K562 (cell line): ENCODE data around the gene MPHOSPH10. TPM values are rescaled to one million over a fixed set of nuclear protein-coding genes. Genes with fewer than 3 reads are reported as not detected.
A peak's percentile ranks its signal among the peaks of the same experiment; 100 is the strongest.

Source experiments
- ATAC-seq: fragments of 200-7000 bp; cut with Tn5 transposase; 3 replicates; pipeline ENCODE4 v1.9.1; 2020; ENCODE audit warnings: moderate library complexity
- BruUV-seq: library from RNA; stranded (reverse); fragments of 400-500 nt; replicated peaks from 2 replicates; lab custom pipeline; 2021; lab: Mats Ljungman, UMichigan
- CTCF ChIA-PET: fragments of 300-600 bp; formaldehyde crosslinking; extraction: SDS; loops from one replicate; lab custom pipeline; 2021; ENCODE audit warnings: low intra/inter-chr PET ratio; lab: Yijun Ruan, JAX
- POLR2A ChIA-PET: fragments of 300-600, 350-650 bp; sonication (Branson Sonifier 250); formaldehyde crosslinking; extraction: SDS; loops from one replicate; lab custom pipeline; 2021; ENCODE audit warnings: antibody characterized with exemption, inconsistent platforms; lab: Yijun Ruan, JAX
- DNase-seq, 4 experiments: peaks; one replicate each; pipeline versions ENCODE4 v3.0.0 to v3.0.0-alpha.2; 2011 to 2018; ENCODE audit warnings: low spot score in 3 of 4, mixed read lengths in 3 of 4; ENCODE audit errors: extremely low read depth in 1 of 4
- FAIRE-seq: peaks from 2 replicates; lab custom pipeline; 2011; peaks lifted over from hg19 to GRCh38; lab: Jason Lieb, UNC
- H2AFZ ChIP-seq: 2 replicates; pipeline ENCODE4 v1.6.0; 2011; ENCODE audit warnings: low read depth, low read length, control low read depth, inconsistent platforms
- H3K27ac ChIP-seq: fragments of 200-600 bp; 3 replicates; pipeline ENCODE4 v1.8.0; 2011; ENCODE audit warnings: low read depth, mild to moderate bottlenecking, control low read depth, inconsistent platforms, low read length, moderate library complexity, mixed read lengths; ENCODE audit errors: extremely low read depth
- H3K27me3 ChIP-seq, 2 experiments: fragments of 300-600 bp in 1 of 2; 2 replicates in 1 of 2; 3 replicates in 1 of 2; pipeline versions ENCODE4 v1.6.0 to v1.8.0; 2011; ENCODE audit warnings: inconsistent platforms in 2 of 2, low read length in 2 of 2, mild to moderate bottlenecking in 1 of 2, mixed read lengths in 1 of 2, moderate library complexity in 1 of 2; ENCODE audit not compliant: control insufficient read depth in 2 of 2, insufficient read depth in 2 of 2
- H3K36me3 ChIP-seq: fragments of 300-600 bp; 3 replicates; pipeline ENCODE4 v1.8.0; 2011; ENCODE audit warnings: mild to moderate bottlenecking, low read length, inconsistent platforms; ENCODE audit not compliant: control insufficient read depth, insufficient read depth
- H3K4me1 ChIP-seq, 2 experiments: fragments of 200-600 bp in 1 of 2; replicated peaks in 1 of 2; 2 replicates in 1 of 2; 3 replicates in 1 of 2; pipeline versions ENCODE4 v1.5.1 to v1.8.0; 2011; ENCODE audit warnings: inconsistent platforms in 2 of 2, low read length in 2 of 2, mild to moderate bottlenecking in 1 of 2, mixed read lengths in 1 of 2, moderate library complexity in 1 of 2; ENCODE audit not compliant: control insufficient read depth in 2 of 2, insufficient read depth in 2 of 2
- H3K4me2 ChIP-seq: 2 replicates; pipeline ENCODE4 v1.6.1; 2011; ENCODE audit warnings: low read length, control low read depth, inconsistent platforms, mixed read lengths; ENCODE audit not compliant: insufficient read depth
- H3K4me3 ChIP-seq: fragments of 200-600 bp; sonication (generic), shearing (Covaris generic); 2 replicates; pipeline ENCODE4 v1.5.1; 2016; ENCODE audit warnings: control low read depth, inconsistent platforms
- H3K79me2 ChIP-seq: fragments of 200-600 bp; 3 replicates; pipeline ENCODE4 v1.8.0; 2011; ENCODE audit warnings: low read length, inconsistent platforms; ENCODE audit not compliant: control insufficient read depth, insufficient read depth
- H3K9ac ChIP-seq, 2 experiments: 2 replicates each; pipeline versions ENCODE4 v1.6.0 to v1.6.1; 2011; ENCODE audit warnings: low read depth in 2 of 2, low read length in 2 of 2, control low read depth in 1 of 2, inconsistent platforms in 1 of 2, mild to moderate bottlenecking in 1 of 2, mixed read lengths in 1 of 2; ENCODE audit not compliant: insufficient read depth in 1 of 2
- H3K9me1 ChIP-seq: one replicate; pipeline ENCODE4 v1.6.0; 2011; ENCODE audit warnings: inconsistent platforms, mild to moderate bottlenecking, low read length, moderate library complexity; ENCODE audit not compliant: control insufficient read depth, insufficient read depth
- H3K9me3 ChIP-seq: replicated peaks from 2 replicates; pipeline ENCODE4 v1.5.1; 2011; ENCODE audit warnings: low read depth, low read length, inconsistent platforms; ENCODE audit not compliant: control insufficient read depth, insufficient read depth
- H4K20me1 ChIP-seq: replicated peaks from 2 replicates; pipeline ENCODE4 v1.6.1; 2011; ENCODE audit warnings: low read length, inconsistent platforms, mixed read lengths; ENCODE audit not compliant: control insufficient read depth, insufficient read depth
- ARID1B ChIP-seq: fragments of 450-650 bp; IDR thresholded peaks from 2 replicates; pipeline ENCODE4 v1.6.1; 2016; ENCODE audit warnings: antibody characterized with exemption, mild to moderate bottlenecking, inconsistent platforms
- ATF1 ChIP-seq, 2 experiments: fragments of 450-650 bp in 1 of 2; IDR thresholded peaks; 2 replicates each; pipeline ENCODE4 v1.6.1; 2016; ENCODE audit warnings: missing compliant biosample characterization in 1 of 2, missing genetic modification characterization in 1 of 2
- C11orf30 ChIP-seq: fragments of 450-650 bp; IDR thresholded peaks from 2 replicates; pipeline ENCODE4 v1.6.1; 2016; ENCODE audit warnings: low read depth, mild to moderate bottlenecking
- CTCF ChIP-seq, 3 experiments: IDR thresholded peaks in 2 of 3; conservative IDR thresholded peaks in 1 of 3; 2 replicates each; pipeline ENCODE4 v1.5.1; 2011 to 2012; ENCODE audit warnings: low read length in 3 of 3, mild to moderate bottlenecking in 3 of 3, control low read depth in 2 of 3, improper control_type of control experiment in 1 of 3, inconsistent platforms in 1 of 3, low read depth in 1 of 3, mixed read lengths in 1 of 3, moderate library complexity in 1 of 3; ENCODE audit not compliant: insufficient read depth in 2 of 3
- EHMT2 ChIP-seq: fragments of 450-650 bp; IDR thresholded peaks from 2 replicates; pipeline ENCODE4 v1.6.1; 2018; ENCODE audit warnings: antibody characterized with exemption
- FOXK2 ChIP-seq, 2 experiments: fragments of 450-650 bp; IDR thresholded peaks in 1 of 2; conservative IDR thresholded peaks in 1 of 2; 2 replicates each; pipeline ENCODE4 v1.6.1; 2016; ENCODE audit warnings: low read depth in 2 of 2, mild to moderate bottlenecking in 1 of 2
- HSF4 ChIP-seq: fragments of 250-450 bp; sonication (Bioruptor Pico); IDR thresholded peaks from 2 replicates; pipeline ENCODE4 v2.1.2; 2022; ENCODE audit warnings: mild to moderate bottlenecking, moderate library complexity, borderline replicate concordance
- MAZ ChIP-seq, 2 experiments: fragments of 450-650 bp in 1 of 2; sonication (generic) in 1 of 2; formaldehyde crosslinking; IDR thresholded peaks in 1 of 2; conservative IDR thresholded peaks in 1 of 2; 2 replicates each; pipeline versions ENCODE4 v1.4.0 to v1.5.0; 2020; ENCODE audit warnings: mild to moderate bottlenecking in 1 of 2, missing genetic modification reagents in 1 of 2
- MEIS2 ChIP-seq: fragments of 450-650 bp; IDR thresholded peaks from 2 replicates; pipeline ENCODE4 v1.6.1; 2014; ENCODE audit warnings: mild to moderate bottlenecking; ENCODE audit not compliant: partially characterized antibody
- RAD21 ChIP-seq, 2 experiments: fragments of 250-450 bp in 1 of 2; fragments of 450-650 bp in 1 of 2; sonication (Bioruptor Pico) in 1 of 2; formaldehyde crosslinking in 1 of 2; IDR thresholded peaks in 1 of 2; conservative IDR thresholded peaks in 1 of 2; 2 replicates each; pipeline versions ENCODE4 v1.4.0 to v1.8.0; 2020 to 2022; ENCODE audit warnings: mild to moderate bottlenecking in 2 of 2, moderate library complexity in 1 of 2
- RCOR1 ChIP-seq, 2 experiments: IDR thresholded peaks; 2 replicates each; pipeline ENCODE4 v1.6.1; 2012; ENCODE audit warnings: low read depth in 2 of 2, low read length in 2 of 2, borderline replicate concordance in 1 of 2, improper control_type of control experiment in 1 of 2
- SMC3 ChIP-seq: conservative IDR thresholded peaks from 2 replicates; pipeline ENCODE4 v1.6.1; 2011; ENCODE audit warnings: low read depth, low read length, improper control_type of control experiment; ENCODE audit not compliant: insufficient read depth
- TCF15 ChIP-seq: fragments of 250-450 bp; sonication (Bioruptor Pico); IDR thresholded peaks from 2 replicates; pipeline ENCODE4 v1.8.0; 2022; ENCODE audit warnings: moderate library complexity, mild to moderate bottlenecking, inconsistent platforms
- YY1 ChIP-seq, 3 experiments: IDR thresholded peaks; 2 replicates each; pipeline ENCODE4 v1.6.1; 2011; ENCODE audit warnings: low read length in 2 of 3, mild to moderate bottlenecking in 2 of 3, moderate library complexity in 2 of 3, borderline replicate concordance in 1 of 3, control low read depth in 1 of 3, low read depth in 1 of 3; ENCODE audit not compliant: insufficient read depth in 3 of 3, insufficient replicate concordance in 2 of 3, control insufficient read depth in 1 of 3, insufficient read length in 1 of 3; ENCODE audit errors: extremely low read depth in 1 of 3
- ZNF41 ChIP-seq: fragments of 250-450 bp; sonication (Bioruptor Pico); conservative IDR thresholded peaks from 2 replicates; pipeline ENCODE4 v1.4.0; 2020; ENCODE audit warnings: mild to moderate bottlenecking
- WGBS: fragments of 100-300 bp; shearing (Covaris generic); methylation state at CpG from one replicate; pipeline ENCODE4 v1.1.6; 2016; ENCODE audit warnings: low coverage, mixed read lengths; ENCODE audit not compliant: insufficient coverage; ENCODE audit errors: missing lambda C conversion rate; 5-methylcytosine and 5-hydroxymethylcytosine counted together
- in situ Hi-C: fragments of 300-500 bp; cut with MboI; formaldehyde crosslinking; loops from 4 replicates; pipeline ENCODE4 v1.15.0; 2018; ENCODE audit warnings: inconsistent platforms, mixed read lengths
- intact Hi-C: fragments of 100-400 bp; cut with micrococcal nuclease; formaldehyde crosslinking; loops from 2 replicates; pipeline ENCODE4 v1.14.2; 2022
- polyA plus RNA-seq, 8 experiments: library from polyadenylated mRNA; depleted of rRNA in 4 of 8; stranded (reverse) in 5 of 8; unstranded in 3 of 8; fragments of >200 nt; fragmentation: Nextera tagmentation in 2 of 8; fragmentation: Illumina TruSeq in 1 of 8; extraction: Ambion mirVana in 2 of 8; extraction: Trizol in 1 of 8; gene quantifications; 2 replicates each; pipeline versions ENCODE4 v1.2.1 to v1.2.3, GENCODE V29; 2011 to 2014; ENCODE audit warnings: inconsistent platforms in 1 of 8, missing spikeins in 1 of 8
- total RNA-seq, 7 experiments: library from RNA; depleted of rRNA in 6 of 7; stranded (reverse); fragments of >200 nt in 6 of 7; fragmentation: Illumina TruSeq in 2 of 7; extraction: Trizol in 2 of 7; gene quantifications; 2 replicates each; pipeline versions ENCODE4 v1.2.1 to v1.2.3, GENCODE V29; 2011 to 2021; ENCODE audit warnings: low replicate concordance in 1 of 7

Gene MPHOSPH10
- total and polyA plus RNA-seq, 9 of the 15 experiments (the other 6 are each of a cell fraction or from before 2014, with no cell fraction given): 36.8 to 83.7 (median 58.5) TPM

GRCh38 chr2:71100195-71100964, 30.1 kb upstream of the MPHOSPH10 start:
- 0% methylated on average over 3 of the region's 3 CpGs for WGBS
- ATAC-seq (peak; percentile 95), FAIRE-seq (peak; percentile 94), DNase-seq (peak; percentile 79 to 85 (median 84))
- no peak overlapping the region for H3K4me2 ChIP-seq
- H3K9me1 ChIP-seq: no peaks in the 10 kb centered on the region
- no peaks in the 10 kb centered on the region for H3K79me2 ChIP-seq
- no peaks in the 10 kb centered on the region for H3K27me3 ChIP-seq
- no peaks in the 10 kb centered on the region for H3K4me1 ChIP-seq
- POLR2A ChIA-PET: interaction anchor here (0.6 to 2.4 kb wide), 10 partner anchors 10 to 277 kb away, joined by 3 to 10 read pairs (median 3); partner anchors contain the start of genes MPHOSPH10 and NAGK
- CTCF ChIA-PET: interaction anchor here (0.6 to 1.7 kb wide), 3 partner anchors 90 to 291 kb away, joined by 3 read pairs; no protein-coding TSS in a partner anchor
- H3K9me3 ChIP-seq: no peaks in the 10 kb centered on the region
- no peaks in the 10 kb centered on the region for H4K20me1 ChIP-seq
- intact Hi-C loops: loop anchor here (1.0 kb wide), 1 partner anchor 55 kb away; no protein-coding TSS in a partner anchor
- in situ Hi-C loops: no loop called here
- BruUV-seq: no TSS peak
- no peak overlapping the region for H3K9ac ChIP-seq
- no peaks in the 10 kb centered on the region for H3K36me3 ChIP-seq
- peak overlapping the region; percentile 98 for H2AFZ ChIP-seq
- no peak overlapping the region for H3K4me3 ChIP-seq
- H3K27ac ChIP-seq: no peak overlapping the region
- no peak for TF ChIP-seq HSF4 (CRISPR knock-in tag)
- TF ChIP-seq FOXK2 (conservative IDR thresholded peaks at IDR 0.05 in 1 of 2, IDR thresholded peaks at IDR 0.05 in 1 of 2; ENCODE audit: low read depth in 2 of 2): peak; percentile 60 to 74; a peak in 3 of 4 replicates
- peak; percentile 35; the same call in 1 of the 2 replicates for TF ChIP-seq SMC3
- TF ChIP-seq CTCF (IDR thresholded peaks at IDR 0.05 in 2 of 3, conservative IDR thresholded peaks at IDR 0.05 in 1 of 3; ENCODE audit: insufficient read depth in 2 of 3, low read depth in 1 of 3, low read length in 3 of 3): peak; percentile 73 to 88 (median 82); a peak in 5 of 6 replicates
- no peak for TF ChIP-seq ZNF41
- TF ChIP-seq MEIS2: no peak
- no peak for TF ChIP-seq ARID1B
- peak in 1 of 2 experiments; percentile 10; a peak in 1 of 4 replicates for TF ChIP-seq RCOR1 (IDR thresholded peaks at IDR 0.05; ENCODE audit: borderline replicate concordance in 1 of 2, low read depth in 2 of 2, low read length in 2 of 2)
- no peak for TF ChIP-seq ATF1 (CRISPR knock-in tag; IDR thresholded peaks at IDR 0.05)
- TF ChIP-seq ATF1 (tag; IDR thresholded peaks at IDR 0.05): 0 out of 2 replicates have a peak, but pooled peaks have one; percentile 16
- TF ChIP-seq EHMT2: 0 out of 2 replicates have a peak, but pooled peaks have one; percentile 42
- no peak for TF ChIP-seq TCF15 (CRISPR knock-in tag)
- TF ChIP-seq RAD21 (CRISPR knock-in tag; conservative IDR thresholded peaks at IDR 0.05 in 1 of 2, IDR thresholded peaks at IDR 0.05 in 1 of 2): peak; percentile 36 to 72; a peak in 3 of 4 replicates
- TF ChIP-seq MAZ (CRISPR knock-in tag; conservative IDR thresholded peaks at IDR 0.05 in 1 of 2, IDR thresholded peaks at IDR 0.05 in 1 of 2): peak in 1 of 2 experiments; percentile 47; a peak in 1 of 4 replicates
- peak; percentile 32 for TF ChIP-seq C11orf30
- peak in 2 of 3 experiments; percentile 30 to 86 for TF ChIP-seq YY1 (IDR thresholded peaks at IDR 0.05; ENCODE audit: borderline replicate concordance in 1 of 3, control insufficient read depth in 1 of 3, extremely low read depth in 1 of 3, insufficient read depth in 3 of 3, insufficient read length in 1 of 3, insufficient replicate concordance in 2 of 3, low read depth in 1 of 3, low read length in 2 of 3)
